Neural cell (in vitro differentiated cells): ENCODE data around the gene OCIAD2. TPM values are rescaled to one million over a fixed set of nuclear protein-coding genes. Genes with fewer than 3 reads are reported as not detected.

ENCODE experiments used
- H2AFZ ChIP-seq: fragments of 200-600, 300-800 bp; sonication (generic), shearing (Covaris generic); 2 replicates; pipeline ENCODE4 v1.6.0; 2014; ENCODE audit warnings: low read depth, mild to moderate bottlenecking, antibody characterized with exemption, low read length, moderate library complexity
- H3F3A ChIP-seq: fragments of 200-600 bp; shearing (Covaris generic); 2 replicates; pipeline ENCODE4 v1.6.1; 2016; ENCODE audit warnings: mild to moderate bottlenecking, moderate library complexity, mixed read lengths, antibody characterized with exemption, low read length; ENCODE audit not compliant: insufficient read depth, poor library complexity, severe bottlenecking
- H3K27ac ChIP-seq: fragments of 200-600, 300-800 bp; sonication (generic), shearing (Covaris generic); 2 replicates; pipeline ENCODE4 v1.5.1; 2014; ENCODE audit warnings: mild to moderate bottlenecking, low read length, moderate library complexity
- H3K27me3 ChIP-seq: fragments of 300-800, 200-600 bp; sonication (generic), shearing (Covaris generic); 2 replicates; pipeline ENCODE4 v1.6.0; 2014; ENCODE audit warnings: mild to moderate bottlenecking, low read depth, low read length, moderate library complexity; ENCODE audit not compliant: insufficient read depth
- H3K36me3 ChIP-seq: fragments of 300-800, 200-600 bp; sonication (generic), shearing (Covaris generic); 2 replicates; pipeline ENCODE4 v1.5.1; 2014; ENCODE audit warnings: mild to moderate bottlenecking, antibody characterized with exemption, low read length, moderate library complexity; ENCODE audit not compliant: insufficient read depth
- H3K4me2 ChIP-seq: fragments of 300-800, 200-600 bp; sonication (generic), shearing (Covaris generic); 2 replicates; pipeline ENCODE4 v1.6.0; 2014; ENCODE audit warnings: mild to moderate bottlenecking, low read length
- H3K4me3 ChIP-seq: fragments of 300-800, 200-600 bp; sonication (generic), shearing (Covaris generic); 2 replicates; pipeline ENCODE4 v1.5.1; 2014; ENCODE audit warnings: mild to moderate bottlenecking, low read length, moderate library complexity
- H3K79me2 ChIP-seq: fragments of 200-600 bp; shearing (Covaris generic); replicated peaks from 2 replicates; pipeline ENCODE4 v1.6.0; 2014; ENCODE audit warnings: mild to moderate bottlenecking, low read length, moderate library complexity; ENCODE audit not compliant: insufficient read depth
- H3K9ac ChIP-seq: fragments of 300-800, 200-600 bp; sonication (generic), shearing (Covaris generic); 2 replicates; pipeline ENCODE4 v1.6.1; 2016; ENCODE audit warnings: mild to moderate bottlenecking, low read length, mixed read lengths
- H3K9me2 ChIP-seq: fragments of 200-600 bp; shearing (Covaris generic); 2 replicates; pipeline ENCODE4 v1.6.1; 2016; ENCODE audit warnings: mild to moderate bottlenecking, low read length, mixed read lengths; ENCODE audit not compliant: insufficient read depth
- H3K9me3 ChIP-seq: fragments of 200-600, 300-800 bp; sonication (generic), shearing (Covaris generic); 2 replicates; pipeline ENCODE4 v1.6.1; 2016; ENCODE audit warnings: mild to moderate bottlenecking, mixed run types, low read length, moderate library complexity, mixed read lengths
- H4K20me1 ChIP-seq: fragments of 200-600 bp; shearing (Covaris generic); 2 replicates; pipeline ENCODE4 v1.6.1; 2016; ENCODE audit warnings: mild to moderate bottlenecking, mixed run types; ENCODE audit not compliant: insufficient read depth
- CTCF ChIP-seq: fragments of 450-650 bp; IDR thresholded peaks from 2 replicates; pipeline ENCODE4 v1.5.1; 2014; ENCODE audit warnings: antibody characterized with exemption, mild to moderate bottlenecking, moderate library complexity; ENCODE audit not compliant: poor library complexity, severe bottlenecking
- EP300 ChIP-seq: fragments of 450-650 bp; conservative IDR thresholded peaks from 2 replicates; pipeline ENCODE4 v1.6.1; 2014; ENCODE audit warnings: antibody characterized with exemption, mild to moderate bottlenecking, moderate library complexity; ENCODE audit not compliant: poor library complexity, severe bottlenecking
- EZH2 ChIP-seq: fragments of 200-600, 300-800 bp; shearing (Covaris generic), sonication (generic); IDR thresholded peaks from 2 replicates; pipeline ENCODE4 v1.6.1; 2014; ENCODE audit warnings: antibody characterized with exemption, low read length, borderline replicate concordance, mild to moderate bottlenecking; ENCODE audit not compliant: insufficient read depth, poor library complexity, severe bottlenecking
- MXI1 ChIP-seq: fragments of 450-650 bp; conservative IDR thresholded peaks from 2 replicates; pipeline ENCODE4 v1.6.1; 2014; ENCODE audit warnings: antibody characterized with exemption, mild to moderate bottlenecking; ENCODE audit not compliant: poor library complexity, severe bottlenecking
- POLR2AphosphoS5 ChIP-seq: IDR thresholded peaks from 2 replicates; pipeline ENCODE4 v1.6.1; 2012
- RAD21 ChIP-seq: fragments of 450-650 bp; conservative IDR thresholded peaks from 2 replicates; pipeline ENCODE4 v1.6.1; 2014; ENCODE audit warnings: antibody characterized with exemption, mild to moderate bottlenecking, moderate library complexity
- SMC3 ChIP-seq: fragments of 450-650 bp; conservative IDR thresholded peaks from 2 replicates; pipeline ENCODE4 v1.6.1; 2014; ENCODE audit warnings: antibody characterized with exemption, mild to moderate bottlenecking, moderate library complexity; ENCODE audit not compliant: poor library complexity
- TAF1 ChIP-seq: IDR thresholded peaks from 2 replicates; pipeline ENCODE4 v1.6.1; 2012; ENCODE audit warnings: low read depth
- polyA plus RNA-seq: library from polyadenylated mRNA; depleted of rRNA; stranded (reverse); fragments of >200 nt; gene quantifications from 2 replicates; pipeline ENCODE4 v1.2.3, GENCODE V29; 2014
- TF ChIP-seq, protein P1 (sequence below): IDR thresholded peaks from 2 replicates; pipeline ENCODE4 v1.6.1; 2012; ENCODE audit warnings: borderline replicate concordance

OCIAD2 gene
- polyA plus RNA-seq, 1 donor from 2014 or later = 67.2 TPM

- Histone ChIP-seq H3K4me3 (no peak overlapping the region), H3K4me2 (no peak overlapping the region), H3K9me2 (no peaks in the 10 kb centered on the region), H3F3A (no peaks in the 10 kb centered on the region), H2AFZ (no peak overlapping the region), H3K27ac (no peak overlapping the region), H3K27me3 (no peaks in the 10 kb centered on the region), H3K79me2 (no peaks in the 10 kb centered on the region), H3K9me3 (no peaks in the 10 kb centered on the region), H4K20me1 (no peaks in the 10 kb centered on the region), H3K36me3 (no peaks in the 10 kb centered on the region), H3K9ac (no peak overlapping the region)
- TF ChIP-seq EP300 = no peak
- no peak for TF ChIP-seq CTCF
- TF ChIP-seq SMC3 = no peak
Observed at GRCh38 chr4:48947731-48948130, 41.2 kb upstream of the OCIAD2 start.

DNA sequence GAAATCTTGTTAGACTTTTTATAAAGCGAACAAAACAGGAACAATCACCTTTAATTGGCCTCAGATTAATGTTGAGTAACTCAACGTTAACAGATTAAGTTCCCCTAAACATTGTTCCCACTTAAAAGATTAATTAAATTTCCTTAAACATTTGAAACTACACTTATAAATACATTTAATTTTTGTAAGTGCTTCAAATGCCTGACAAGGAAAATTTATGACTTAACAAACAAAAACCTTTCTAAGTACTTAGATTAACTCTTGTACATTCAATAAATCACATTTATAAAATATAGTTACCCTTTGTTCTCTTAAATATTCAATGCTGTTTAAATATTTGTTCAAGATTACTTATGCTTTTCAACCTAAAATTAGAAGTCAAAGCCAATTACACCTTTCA, 39.4 kb upstream of the OCIAD2 start:
- no peaks in the 10 kb centered on the region for H3K9me2 ChIP-seq
- no peaks in the 10 kb centered on the region for H4K20me1 ChIP-seq
- no peaks in the 10 kb centered on the region for H3K9me3 ChIP-seq
- no peak overlapping the region for H3K4me2 ChIP-seq
- H3K79me2 ChIP-seq = no peaks in the 10 kb centered on the region
- no peaks in the 10 kb centered on the region for H3F3A ChIP-seq
- no peak overlapping the region for H3K4me3 ChIP-seq
- no peak overlapping the region for H3K9ac ChIP-seq
- TF ChIP-seq SMC3 (no peak), RAD21 (no peak), EZH2 (no peak), EP300 (no peak), MXI1 (no peak), CTCF (no peak)
- H2AFZ ChIP-seq = no peak overlapping the region
- H3K27ac ChIP-seq = no peak overlapping the region
- no peaks in the 10 kb centered on the region for H3K27me3 ChIP-seq
- no peaks in the 10 kb centered on the region for H3K36me3 ChIP-seq

GRCh38 chr4:48944756-48945241, 38.2 kb upstream of the OCIAD2 start:
- no peaks in the 10 kb centered on the region for H3K36me3 ChIP-seq
- H3K9ac ChIP-seq = no peak overlapping the region
- H3K4me3 ChIP-seq = no peak overlapping the region
- H2AFZ ChIP-seq = no peak overlapping the region
- no peak overlapping the region for H3K4me2 ChIP-seq
- no peak overlapping the region for H3K27ac ChIP-seq
- H4K20me1 ChIP-seq = no peaks in the 10 kb centered on the region
- no peak for TF ChIP-seq EP300
- TF ChIP-seq MXI1 = no peak
- no peak for TF ChIP-seq RAD21
- TF ChIP-seq CTCF = no peak
- TF ChIP-seq TAF1 = no peak
- TF ChIP-seq, protein P1, sequence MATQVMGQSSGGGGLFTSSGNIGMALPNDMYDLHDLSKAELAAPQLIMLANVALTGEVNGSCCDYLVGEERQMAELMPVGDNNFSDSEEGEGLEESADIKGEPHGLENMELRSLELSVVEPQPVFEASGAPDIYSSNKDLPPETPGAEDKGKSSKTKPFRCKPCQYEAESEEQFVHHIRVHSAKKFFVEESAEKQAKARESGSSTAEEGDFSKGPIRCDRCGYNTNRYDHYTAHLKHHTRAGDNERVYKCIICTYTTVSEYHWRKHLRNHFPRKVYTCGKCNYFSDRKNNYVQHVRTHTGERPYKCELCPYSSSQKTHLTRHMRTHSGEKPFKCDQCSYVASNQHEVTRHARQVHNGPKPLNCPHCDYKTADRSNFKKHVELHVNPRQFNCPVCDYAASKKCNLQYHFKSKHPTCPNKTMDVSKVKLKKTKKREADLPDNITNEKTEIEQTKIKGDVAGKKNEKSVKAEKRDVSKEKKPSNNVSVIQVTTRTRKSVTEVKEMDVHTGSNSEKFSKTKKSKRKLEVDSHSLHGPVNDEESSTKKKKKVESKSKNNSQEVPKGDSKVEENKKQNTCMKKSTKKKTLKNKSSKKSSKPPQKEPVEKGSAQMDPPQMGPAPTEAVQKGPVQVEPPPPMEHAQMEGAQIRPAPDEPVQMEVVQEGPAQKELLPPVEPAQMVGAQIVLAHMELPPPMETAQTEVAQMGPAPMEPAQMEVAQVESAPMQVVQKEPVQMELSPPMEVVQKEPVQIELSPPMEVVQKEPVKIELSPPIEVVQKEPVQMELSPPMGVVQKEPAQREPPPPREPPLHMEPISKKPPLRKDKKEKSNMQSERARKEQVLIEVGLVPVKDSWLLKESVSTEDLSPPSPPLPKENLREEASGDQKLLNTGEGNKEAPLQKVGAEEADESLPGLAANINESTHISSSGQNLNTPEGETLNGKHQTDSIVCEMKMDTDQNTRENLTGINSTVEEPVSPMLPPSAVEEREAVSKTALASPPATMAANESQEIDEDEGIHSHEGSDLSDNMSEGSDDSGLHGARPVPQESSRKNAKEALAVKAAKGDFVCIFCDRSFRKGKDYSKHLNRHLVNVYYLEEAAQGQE = no peak
- no peak for TF ChIP-seq EZH2
- TF ChIP-seq POLR2AphosphoS5 = no peak
- TF ChIP-seq SMC3 = no peak
- no peaks in the 10 kb centered on the region for H3F3A ChIP-seq
- no peaks in the 10 kb centered on the region for H3K79me2 ChIP-seq
- H3K9me2 ChIP-seq = no peaks in the 10 kb centered on the region
- H3K9me3 ChIP-seq = no peaks in the 10 kb centered on the region
- no peaks in the 10 kb centered on the region for H3K27me3 ChIP-seq
